GM21825 (cell line): ENCODE results near the gene SFMBT2.
"Not testable (repeated sequence)": the region's sequence is repeated elsewhere in the genome, so short reads cannot be mapped to it uniquely, and the experiment has no call there.

Experiments
- ATAC-seq: cut with Tn5 transposase; IDR thresholded peaks from one replicate; pipeline ENCODE4 v1.9.1; 2021; ENCODE audit warnings: mild to moderate bottlenecking, moderate library complexity; ENCODE audit not compliant: unreplicated experiment

Gene SFMBT2

GRCh38 chr10:7192061-7192460 lies 218.8 kb downstream of the SFMBT2 start:
- ATAC-seq: no peak

GRCh38 chr10:7190772-7191171 lies 220.1 kb downstream of the SFMBT2 start:
- ATAC-seq: not testable (repeated sequence)

- no peak for ATAC-seq
Observed at GRCh38 chr10:7189909-7190308, 220.9 kb downstream of the SFMBT2 start.

GRCh38 chr10:7188456-7189050 lies 222.3 kb downstream of the SFMBT2 start:
- ATAC-seq: no peak

GRCh38 chr10:7186387-7187018 lies 224.3 kb downstream of the SFMBT2 start:
- no peak for ATAC-seq

GRCh38 chr10:7185367-7185690 lies 225.5 kb downstream of the SFMBT2 start:
- ATAC-seq: no peak

- peak; percentile 51 for ATAC-seq
Observed at GRCh38 chr10:7184660-7185366, 226.0 kb downstream of the SFMBT2 start.

GRCh38 chr10:7184116-7184515 lies 226.7 kb downstream of the SFMBT2 start:
- ATAC-seq: not testable (repeated sequence)

- not testable (repeated sequence) for ATAC-seq
Observed at GRCh38 chr10:7182327-7182726, 228.5 kb downstream of the SFMBT2 start.

- ATAC-seq: no peak
Observed at GRCh38 chr10:7181420-7181819, 229.4 kb downstream of the SFMBT2 start.

GRCh38 chr10:7179536-7179935 lies 231.3 kb downstream of the SFMBT2 start:
- ATAC-seq: no peak

GRCh38 chr10:7173948-7174347 lies 236.9 kb downstream of the SFMBT2 start:
- ATAC-seq: no peak

- ATAC-seq: no peak
Observed at GRCh38 chr10:7171825-7172224, 239.0 kb downstream of the SFMBT2 start.

- ATAC-seq: no peak
Observed at GRCh38 chr10:7170626-7171322, 240.1 kb downstream of the SFMBT2 start.

GRCh38 chr10:7168414-7168813 lies 242.4 kb downstream of the SFMBT2 start:
- no peak for ATAC-seq

GRCh38 chr10:7165500-7166177 lies 245.2 kb downstream of the SFMBT2 start:
- ATAC-seq: no peak

GRCh38 chr10:7164955-7165354 lies 245.9 kb downstream of the SFMBT2 start:
- ATAC-seq: no peak

- no peak for ATAC-seq
Observed at GRCh38 chr10:7162331-7162730, 248.5 kb downstream of the SFMBT2 start.

- ATAC-seq: no peak
Observed at GRCh38 chr10:7161484-7162250, 249.2 kb downstream of the SFMBT2 start.

- no peak for ATAC-seq
Observed at GRCh38 chr10:7159928-7160327, 250.9 kb downstream of the SFMBT2 start.
